Measurements from ENCODE around the gene CLOCK. TPM values are rescaled to one million over a fixed set of nuclear protein-coding genes. Genes with fewer than 3 reads are reported as not detected.
"Not testable (repeated sequence)": the region's sequence is repeated elsewhere in the genome, so short reads cannot be mapped to it uniquely, and the experiment has no call there.

The CLOCK gene, protein sequence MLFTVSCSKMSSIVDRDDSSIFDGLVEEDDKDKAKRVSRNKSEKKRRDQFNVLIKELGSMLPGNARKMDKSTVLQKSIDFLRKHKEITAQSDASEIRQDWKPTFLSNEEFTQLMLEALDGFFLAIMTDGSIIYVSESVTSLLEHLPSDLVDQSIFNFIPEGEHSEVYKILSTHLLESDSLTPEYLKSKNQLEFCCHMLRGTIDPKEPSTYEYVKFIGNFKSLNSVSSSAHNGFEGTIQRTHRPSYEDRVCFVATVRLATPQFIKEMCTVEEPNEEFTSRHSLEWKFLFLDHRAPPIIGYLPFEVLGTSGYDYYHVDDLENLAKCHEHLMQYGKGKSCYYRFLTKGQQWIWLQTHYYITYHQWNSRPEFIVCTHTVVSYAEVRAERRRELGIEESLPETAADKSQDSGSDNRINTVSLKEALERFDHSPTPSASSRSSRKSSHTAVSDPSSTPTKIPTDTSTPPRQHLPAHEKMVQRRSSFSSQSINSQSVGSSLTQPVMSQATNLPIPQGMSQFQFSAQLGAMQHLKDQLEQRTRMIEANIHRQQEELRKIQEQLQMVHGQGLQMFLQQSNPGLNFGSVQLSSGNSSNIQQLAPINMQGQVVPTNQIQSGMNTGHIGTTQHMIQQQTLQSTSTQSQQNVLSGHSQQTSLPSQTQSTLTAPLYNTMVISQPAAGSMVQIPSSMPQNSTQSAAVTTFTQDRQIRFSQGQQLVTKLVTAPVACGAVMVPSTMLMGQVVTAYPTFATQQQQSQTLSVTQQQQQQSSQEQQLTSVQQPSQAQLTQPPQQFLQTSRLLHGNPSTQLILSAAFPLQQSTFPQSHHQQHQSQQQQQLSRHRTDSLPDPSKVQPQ
- 20.4 and 21.4 TPM in 2 replicates for total RNA-seq
- long read RNA-seq, partial matches to known transcripts, result 10 of 18 reads
- long read RNA-seq, other reads (novel, unspliced or antisense), result 5 of 18 reads

DNA sequence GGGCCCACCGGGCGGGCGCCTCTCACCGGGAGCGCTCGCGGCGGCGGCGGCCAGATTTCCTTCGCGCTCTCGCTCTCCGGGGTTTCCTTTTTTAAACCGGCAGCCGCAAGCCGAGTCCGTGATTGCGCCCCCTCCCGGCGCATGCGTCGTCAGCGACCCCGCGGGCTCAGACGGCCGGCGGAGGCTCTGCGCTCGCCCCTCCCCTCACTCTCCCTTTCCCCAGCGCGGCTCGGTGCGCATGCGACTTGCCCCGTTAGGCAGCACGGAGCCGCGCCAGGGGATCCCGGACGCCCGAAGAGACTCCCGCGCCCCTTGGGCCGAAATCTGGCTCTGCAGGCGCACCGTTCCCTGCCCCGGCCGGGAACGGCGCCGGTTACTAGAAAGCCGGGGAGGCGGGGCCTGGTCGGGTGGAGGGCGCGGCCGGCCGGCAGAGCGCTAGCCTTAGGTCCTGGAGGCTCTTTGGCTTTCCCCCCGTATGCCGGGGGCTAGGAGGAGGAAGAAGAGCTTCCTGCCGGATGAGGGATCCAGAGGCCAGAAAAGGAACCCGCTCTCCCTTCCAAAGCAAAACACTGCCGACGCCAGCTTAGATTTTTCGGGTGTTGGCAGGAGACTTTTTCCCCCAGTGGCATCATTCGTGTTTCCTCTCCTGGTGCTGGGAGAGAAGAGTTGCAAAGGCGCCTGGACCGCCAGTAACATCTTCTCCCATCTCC, at the start of gene CLOCK:
CLOCK (minus strand) TSS at position 154 of the 710 bp plus-strand sequence. CDS start 64,124 bp downstream, outside the sequence.
- Mint-ChIP-seq H3K36me3 (ENCODE audit: unreplicated experiment) (no peaks in the 10 kb centered on the region), H3K27me3 (ENCODE audit: unreplicated experiment) (no peaks in the 10 kb centered on the region), H3K4me1 (ENCODE audit: unreplicated experiment) (peaks cover 34% of the 10 kb centered on the region), H3K9me3 (ENCODE audit: unreplicated experiment) (no peaks in the 10 kb centered on the region), H3K27ac (ENCODE audit: unreplicated experiment) (peak within 1 kb of the TSS; percentile 95), H3K4me3 (ENCODE audit: unreplicated experiment) (peak within 1 kb of the TSS; percentile 96)
- TF ChIP-seq, protein P1, sequence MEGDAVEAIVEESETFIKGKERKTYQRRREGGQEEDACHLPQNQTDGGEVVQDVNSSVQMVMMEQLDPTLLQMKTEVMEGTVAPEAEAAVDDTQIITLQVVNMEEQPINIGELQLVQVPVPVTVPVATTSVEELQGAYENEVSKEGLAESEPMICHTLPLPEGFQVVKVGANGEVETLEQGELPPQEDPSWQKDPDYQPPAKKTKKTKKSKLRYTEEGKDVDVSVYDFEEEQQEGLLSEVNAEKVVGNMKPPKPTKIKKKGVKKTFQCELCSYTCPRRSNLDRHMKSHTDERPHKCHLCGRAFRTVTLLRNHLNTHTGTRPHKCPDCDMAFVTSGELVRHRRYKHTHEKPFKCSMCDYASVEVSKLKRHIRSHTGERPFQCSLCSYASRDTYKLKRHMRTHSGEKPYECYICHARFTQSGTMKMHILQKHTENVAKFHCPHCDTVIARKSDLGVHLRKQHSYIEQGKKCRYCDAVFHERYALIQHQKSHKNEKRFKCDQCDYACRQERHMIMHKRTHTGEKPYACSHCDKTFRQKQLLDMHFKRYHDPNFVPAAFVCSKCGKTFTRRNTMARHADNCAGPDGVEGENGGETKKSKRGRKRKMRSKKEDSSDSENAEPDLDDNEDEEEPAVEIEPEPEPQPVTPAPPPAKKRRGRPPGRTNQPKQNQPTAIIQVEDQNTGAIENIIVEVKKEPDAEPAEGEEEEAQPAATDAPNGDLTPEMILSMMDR (IDR thresholded peaks at IDR 0.05), result peak; percentile 63
- peak; percentile 96 for DNase-seq (ENCODE audit: extremely low spot score, unreplicated experiment)

DNA sequence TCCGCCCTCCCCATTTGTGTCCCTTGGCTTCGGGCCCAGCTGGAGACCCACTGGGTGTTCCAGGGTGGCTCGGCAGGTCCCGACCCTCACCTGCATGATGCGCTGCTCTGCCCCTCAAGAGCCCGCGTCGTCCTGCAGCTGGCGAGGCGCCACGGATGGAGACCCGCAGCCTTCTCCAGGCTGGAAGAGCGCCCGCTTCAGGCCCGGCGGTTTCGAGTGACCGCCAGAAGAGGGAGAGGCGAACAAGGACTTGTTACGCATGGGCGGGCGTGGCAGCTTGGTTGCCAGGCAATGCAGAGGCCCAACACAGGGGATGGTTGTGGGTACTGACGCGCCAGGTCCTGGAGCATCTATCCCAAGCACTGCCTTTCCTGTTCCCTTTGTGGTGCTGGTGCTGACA, 45.3 kb upstream of the CLOCK start, which contains the start of gene PDCL2:
PDCL2 (minus strand) TSS at position 232 of the 400 bp plus-strand sequence; CDS start at position 96, 136 bp downstream.
- Mint-ChIP-seq H3K4me1 (ENCODE audit: unreplicated experiment) (no peaks in the 10 kb centered on the region), H3K27me3 (ENCODE audit: unreplicated experiment) (peaks cover 19% of the 10 kb centered on the region), H3K9me3 (ENCODE audit: unreplicated experiment) (peaks cover 12% of the 10 kb centered on the region), H3K36me3 (ENCODE audit: unreplicated experiment) (no peaks in the 10 kb centered on the region), H3K4me3 (ENCODE audit: unreplicated experiment) (no peak within 1 kb of the TSS), H3K27ac (ENCODE audit: unreplicated experiment) (no peak within 1 kb of the TSS)
- DNase-seq (ENCODE audit: extremely low spot score, unreplicated experiment), result no peak
- TF ChIP-seq, protein P1 (IDR thresholded peaks at IDR 0.05), result no peak

DNA sequence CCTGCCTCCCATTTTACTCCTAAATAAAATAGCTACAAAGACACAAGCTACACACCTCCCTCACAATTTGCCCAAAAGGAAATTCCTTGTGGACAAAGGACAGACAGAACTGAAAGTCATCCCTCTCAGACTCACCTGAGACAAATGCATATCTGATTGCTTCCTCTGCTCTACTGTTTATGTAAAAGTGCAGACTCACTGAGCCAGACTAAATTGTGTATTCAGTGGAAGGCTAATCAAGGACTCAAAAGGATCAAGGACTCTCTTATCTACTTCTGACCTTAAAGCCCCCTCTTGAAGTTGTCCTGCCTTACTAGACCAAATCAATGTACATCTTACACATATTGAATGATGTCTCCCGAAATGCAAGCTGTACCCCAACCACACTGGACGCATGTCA, 41.5 kb upstream of the CLOCK start:
- H3K27me3 Mint-ChIP-seq (ENCODE audit: unreplicated experiment), result peaks cover 33% of the 10 kb centered on the region
- TF ChIP-seq, protein P1 (IDR thresholded peaks at IDR 0.05), result no peak
- no peak overlapping the region for H3K4me3 Mint-ChIP-seq (ENCODE audit: unreplicated experiment)
- H3K9me3 Mint-ChIP-seq (ENCODE audit: unreplicated experiment), result peaks cover 20% of the 10 kb centered on the region
- no peak overlapping the region for H3K27ac Mint-ChIP-seq (ENCODE audit: unreplicated experiment)
- no peaks in the 10 kb centered on the region for H3K36me3 Mint-ChIP-seq (ENCODE audit: unreplicated experiment)
- H3K4me1 Mint-ChIP-seq (ENCODE audit: unreplicated experiment), result no peaks in the 10 kb centered on the region
- no peak for DNase-seq (ENCODE audit: extremely low spot score, unreplicated experiment)

DNA sequence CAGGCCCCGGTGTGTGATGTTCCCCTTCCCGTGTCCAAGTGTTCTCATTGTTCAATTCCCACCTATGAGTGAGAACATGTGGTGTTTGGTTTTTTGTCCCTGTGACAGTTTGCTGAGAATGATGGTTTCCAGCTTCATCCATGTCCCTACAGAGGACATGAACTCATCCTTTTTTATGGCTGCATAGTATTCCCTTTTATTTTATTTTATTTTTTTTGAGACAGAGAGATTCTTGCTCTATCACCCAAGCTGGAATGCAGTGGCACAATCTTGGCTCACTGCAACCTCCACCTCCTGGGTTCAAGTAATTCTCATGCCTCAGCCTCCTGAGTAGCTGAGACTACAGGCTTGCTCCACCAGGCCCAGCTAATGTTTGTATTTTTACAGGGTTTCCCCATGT, 36.1 kb upstream of the CLOCK start:
- peaks cover 29% of the 10 kb centered on the region for H3K27me3 Mint-ChIP-seq (ENCODE audit: unreplicated experiment)
- DNase-seq (ENCODE audit: extremely low spot score, unreplicated experiment); H3K27ac Mint-ChIP-seq (ENCODE audit: unreplicated experiment); H3K4me1 Mint-ChIP-seq (ENCODE audit: unreplicated experiment); H3K4me3 Mint-ChIP-seq (ENCODE audit: unreplicated experiment); H3K36me3 Mint-ChIP-seq (ENCODE audit: unreplicated experiment): not testable (repeated sequence)
- H3K9me3 Mint-ChIP-seq (ENCODE audit: unreplicated experiment), result peaks cover 12% of the 10 kb centered on the region

DNA sequence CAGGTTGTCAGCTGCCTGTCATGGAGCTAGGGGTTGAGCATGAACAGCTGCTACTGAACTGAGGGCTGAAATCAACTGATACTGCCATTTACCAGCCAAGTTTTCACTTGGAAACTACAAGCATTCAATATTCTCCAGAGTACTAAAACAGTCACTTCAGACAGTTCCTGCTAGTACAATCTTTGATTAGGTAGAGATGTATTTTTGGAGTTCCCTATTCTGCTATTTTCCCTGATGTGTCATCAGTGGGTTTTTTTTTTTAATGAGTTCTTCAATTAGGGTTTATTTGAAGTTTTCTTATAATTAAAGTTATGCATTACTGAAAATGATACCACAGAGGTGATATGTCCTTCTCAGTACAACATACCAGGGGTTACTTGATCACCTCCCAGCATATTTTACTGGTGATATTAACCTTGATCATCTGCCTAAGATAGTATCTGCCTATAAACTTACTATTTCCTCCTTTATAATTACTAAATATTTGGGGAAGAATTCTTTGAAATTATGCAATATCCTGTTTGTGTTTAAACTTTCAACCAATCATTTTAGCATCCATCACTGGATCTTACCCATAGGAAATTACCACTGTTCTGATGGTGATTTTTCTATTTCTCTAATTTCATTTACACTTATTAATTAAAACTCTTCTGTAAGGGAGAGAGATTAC, 31.8 kb upstream of the CLOCK start:
- no peak overlapping the region for H3K27ac Mint-ChIP-seq (ENCODE audit: unreplicated experiment)
- peaks cover 4% of the 10 kb centered on the region for H3K36me3 Mint-ChIP-seq (ENCODE audit: unreplicated experiment)
- no peaks in the 10 kb centered on the region for H3K4me1 Mint-ChIP-seq (ENCODE audit: unreplicated experiment)
- H3K27me3 Mint-ChIP-seq (ENCODE audit: unreplicated experiment), result peaks cover 6% of the 10 kb centered on the region
- H3K9me3 Mint-ChIP-seq (ENCODE audit: unreplicated experiment), result peaks cover 25% of the 10 kb centered on the region
- TF ChIP-seq, protein P1 (IDR thresholded peaks at IDR 0.05), result no peak
- H3K4me3 Mint-ChIP-seq (ENCODE audit: unreplicated experiment), result no peak overlapping the region
- no peak for DNase-seq (ENCODE audit: extremely low spot score, unreplicated experiment)
